K562 (cell line): ENCODE data around the gene KIF18B. TPM values are rescaled to one million over a fixed set of nuclear protein-coding genes. Genes with fewer than 3 reads are reported as not detected.

ENCODE experiments used
- ATF2 ChIP-seq: sonication (generic); formaldehyde crosslinking; IDR thresholded peaks from 2 replicates; pipeline ENCODE4 v1.8.1; 2022; ENCODE audit warnings: missing genetic modification reagents
- BACH1 ChIP-seq: fragments of 200-800 bp; sonication (Bioruptor generic); IDR thresholded peaks from 2 replicates; pipeline ENCODE4 v1.6.1; 2016; ENCODE audit warnings: missing genetic modification characterization, missing compliant biosample characterization
- BRF2 ChIP-seq: IDR thresholded peaks from 3 replicates; pipeline ENCODE4 v1.6.1; 2011; ENCODE audit warnings: borderline replicate concordance, mild to moderate bottlenecking; ENCODE audit not compliant: insufficient read length, insufficient read depth
- JUND ChIP-seq, 2 experiments: IDR thresholded peaks; 2 replicates in 1 of 2; 3 replicates in 1 of 2; pipeline ENCODE4 v1.6.1; 2011; ENCODE audit warnings: borderline replicate concordance in 2 of 2, low read depth in 2 of 2, low read length in 2 of 2, improper control_type of control experiment in 1 of 2, missing biosample characterization in 1 of 2, missing genetic modification characterization in 1 of 2, missing genetic modification reagents in 1 of 2
- LEF1 ChIP-seq: fragments of 450-650 bp; IDR thresholded peaks from 2 replicates; pipeline ENCODE4 v1.6.1; 2016; ENCODE audit warnings: mild to moderate bottlenecking
- MAFK ChIP-seq: IDR thresholded peaks from 2 replicates; pipeline ENCODE4 v1.6.1; 2011; ENCODE audit warnings: low read length, improper control_type of control experiment
- NFE2 ChIP-seq: IDR thresholded peaks from 2 replicates; pipeline ENCODE4 v1.6.1; 2014; ENCODE audit warnings: antibody characterized with exemption, low read depth
- NR2C2 ChIP-seq, 2 experiments: fragments of 200-800 bp in 1 of 2; sonication (Bioruptor generic) in 1 of 2; sonication (generic) in 1 of 2; formaldehyde crosslinking in 1 of 2; IDR thresholded peaks; 2 replicates each; pipeline versions ENCODE4 v1.6.1 to v1.8.0; 2016 to 2022; ENCODE audit warnings: mild to moderate bottlenecking in 1 of 2, missing compliant biosample characterization in 1 of 2, missing genetic modification characterization in 1 of 2, missing genetic modification reagents in 1 of 2
- PHTF2 ChIP-seq: fragments of 250-450 bp; sonication (Bioruptor Pico); IDR thresholded peaks from 2 replicates; pipeline ENCODE4 v1.5.0; 2021; ENCODE audit warnings: mild to moderate bottlenecking
- PTRF ChIP-seq: fragments of 450-650 bp; IDR thresholded peaks from 2 replicates; pipeline ENCODE4 v1.6.1; 2016; ENCODE audit warnings: mild to moderate bottlenecking, missing genetic modification characterization, missing compliant biosample characterization
- PURB ChIP-seq: sonication (generic); formaldehyde crosslinking; IDR thresholded peaks from 2 replicates; pipeline ENCODE4 v1.9.0; 2021; ENCODE audit warnings: low read depth, mild to moderate bottlenecking, missing genetic modification reagents
- RBM39 ChIP-seq: fragments of 200-400 bp; formaldehyde crosslinking; optimal IDR thresholded peaks from 2 replicates; pipeline ENCODE3; 2018; ENCODE audit warnings: low read depth, low read length
- SETDB1 ChIP-seq: IDR thresholded peaks from one replicate; pipeline ENCODE4 v1.6.1; 2012; ENCODE audit warnings: low read length, control low read depth, inconsistent platforms
- SFPQ ChIP-seq: fragments of 200-400 bp; formaldehyde crosslinking; IDR thresholded peaks from 2 replicates; pipeline ENCODE4 v1.6.1; 2017; ENCODE audit warnings: mild to moderate bottlenecking, low read depth, low read length, moderate library complexity
- TCF15 ChIP-seq: fragments of 250-450 bp; sonication (Bioruptor Pico); IDR thresholded peaks from 2 replicates; pipeline ENCODE4 v1.8.0; 2022; ENCODE audit warnings: moderate library complexity, mild to moderate bottlenecking, inconsistent platforms
- TGIF2 ChIP-seq: sonication (generic); formaldehyde crosslinking; IDR thresholded peaks from 2 replicates; pipeline ENCODE4 v1.8.1; 2022; ENCODE audit warnings: mild to moderate bottlenecking, missing genetic modification reagents, moderate library complexity
- XRCC3 ChIP-seq: fragments of 450-650 bp; IDR thresholded peaks from 2 replicates; pipeline ENCODE4 v1.6.1; 2017; ENCODE audit warnings: mild to moderate bottlenecking, moderate library complexity
- ZNF644 ChIP-seq: fragments of 200-800 bp; sonication (Bioruptor generic); IDR thresholded peaks from 2 replicates; pipeline ENCODE4 v1.6.1; 2016; ENCODE audit warnings: low read depth, missing genetic modification characterization, missing compliant biosample characterization
- polyA plus RNA-seq, 8 experiments: library from polyadenylated mRNA; depleted of rRNA in 4 of 8; stranded (reverse) in 5 of 8; unstranded in 3 of 8; fragments of >200 nt; fragmentation: Nextera tagmentation in 2 of 8; fragmentation: Illumina TruSeq in 1 of 8; extraction: Ambion mirVana in 2 of 8; extraction: Trizol in 1 of 8; gene quantifications; 2 replicates each; pipeline versions ENCODE4 v1.2.1 to v1.2.3, GENCODE V29; 2011 to 2014; ENCODE audit warnings: inconsistent platforms in 1 of 8, missing spikeins in 1 of 8
- total RNA-seq, 7 experiments: library from RNA; depleted of rRNA in 6 of 7; stranded (reverse); fragments of >200 nt in 6 of 7; fragmentation: Illumina TruSeq in 2 of 7; extraction: Trizol in 2 of 7; gene quantifications; 2 replicates each; pipeline versions ENCODE4 v1.2.1 to v1.2.3, GENCODE V29; 2011 to 2021; ENCODE audit warnings: low replicate concordance in 1 of 7

Gene KIF18B
- total and polyA plus RNA-seq, 9 of the 15 experiments (the other 6 are each of a cell fraction or from before 2014, with no cell fraction given): 2.0 to 42.8 (median 13.2) TPM

GRCh38 chr17:44947461-44948314, at the start of gene KIF18B (continued):
- 0 out of 2 replicates have a peak, but pooled peaks have one; percentile 60 for TF ChIP-seq NR2C2 (CRISPR knock-in tag; IDR thresholded peaks at IDR 0.05)
- peak; percentile 56 for TF ChIP-seq NR2C2 (tag; IDR thresholded peaks at IDR 0.05)
- no peak for TF ChIP-seq SETDB1
- no peak for TF ChIP-seq TCF15 (CRISPR knock-in tag)
- peak; percentile 28; the same call in 1 of the 2 replicates for TF ChIP-seq TGIF2
- no peak for TF ChIP-seq BACH1 (tag)
- TF ChIP-seq RBM39: no peak
- no peak for TF ChIP-seq LEF1
- TF ChIP-seq ATF2 (CRISPR knock-in tag): no peak
- no peak for TF ChIP-seq BRF2
- no peak for TF ChIP-seq PURB
- 0 out of 2 replicates have a peak, but pooled peaks have one; percentile 18 for TF ChIP-seq MAFK
- no peak for TF ChIP-seq PTRF (tag)
- no peak for TF ChIP-seq PHTF2 (CRISPR knock-in tag)
- peak; percentile 60; the same call in 1 of the 2 replicates for TF ChIP-seq JUND (IDR thresholded peaks at IDR 0.05; ENCODE audit: borderline replicate concordance, low read depth, low read length)
- TF ChIP-seq JUND (tag; IDR thresholded peaks at IDR 0.05; ENCODE audit: borderline replicate concordance, low read depth, low read length): no peak; the same call in 2 of the 3 replicates
- TF ChIP-seq NFE2: no peak
- TF ChIP-seq SFPQ: no peak
- TF ChIP-seq ZNF644: no peak
- TF ChIP-seq XRCC3: no peak
